ENCODE results near the gene STARD10. TPM values are rescaled to one million over a fixed set of nuclear protein-coding genes. Genes with fewer than 3 reads are reported as not detected.

The STARD10 gene
- total RNA-seq, 2 experiments from 2014 or later, result 10.4 to 12.9 TPM

- BruUV-seq (replicated peaks), result no TSS peak
- peaks cover 55% of the 10 kb centered on the region for H3K36me3 ChIP-seq (ENCODE audit: insufficient read depth, low read length)
- H3K27ac ChIP-seq (ENCODE audit: low read depth, low read length, poor library complexity, severe bottlenecking), result peak overlapping the region; percentile 91
- ChIA-PET CTCF (ENCODE audit: unreplicated experiment) (interaction anchor here (0.5 kb wide), 1 partner anchor 23 kb away, joined by 10 read pairs; the partner anchor contains the start of gene STARD10), POLR2A (interaction anchor here (0.8 to 2.3 kb wide), 4 partner anchors 9 to 360 kb away, joined by 3 to 8 read pairs (median 4); no protein-coding TSS in a partner anchor)
- H3K4me2 ChIP-seq (ENCODE audit: low read length), result peak overlapping the region; percentile 90
- H3K9me3 ChIP-seq (ENCODE audit: low read length), result no peaks in the 10 kb centered on the region
- intact Hi-C loops (cut with micrococcal nuclease; ENCODE audit: unreplicated experiment), result loop anchor here (10.0 kb wide), 1 partner anchor 232 kb away; no protein-coding TSS in a partner anchor
- peak overlapping the region; percentile 84 for H3K4me3 ChIP-seq (ENCODE audit: low read depth, low read length, poor library complexity, severe bottlenecking)
- no peak overlapping the region for H2AFZ ChIP-seq (ENCODE audit: low read length)
- H4K20me1 ChIP-seq (ENCODE audit: insufficient read depth, low read length), result peaks cover 4% of the 10 kb centered on the region; the same call in 1 of the 2 replicates
- H3K79me2 ChIP-seq (ENCODE audit: insufficient read depth, low read depth, low read length), result peaks cover 40% of the 10 kb centered on the region
- peaks cover 28% of the 10 kb centered on the region for H3K4me1 ChIP-seq (ENCODE audit: insufficient read depth, low read length, poor library complexity, severe bottlenecking)
- DNase-seq (ENCODE audit: low spot score), result no peak
- no peaks in the 10 kb centered on the region for H3K9me2 ChIP-seq (ENCODE audit: insufficient read depth, low read length)
- TF ChIP-seq, protein P1, sequence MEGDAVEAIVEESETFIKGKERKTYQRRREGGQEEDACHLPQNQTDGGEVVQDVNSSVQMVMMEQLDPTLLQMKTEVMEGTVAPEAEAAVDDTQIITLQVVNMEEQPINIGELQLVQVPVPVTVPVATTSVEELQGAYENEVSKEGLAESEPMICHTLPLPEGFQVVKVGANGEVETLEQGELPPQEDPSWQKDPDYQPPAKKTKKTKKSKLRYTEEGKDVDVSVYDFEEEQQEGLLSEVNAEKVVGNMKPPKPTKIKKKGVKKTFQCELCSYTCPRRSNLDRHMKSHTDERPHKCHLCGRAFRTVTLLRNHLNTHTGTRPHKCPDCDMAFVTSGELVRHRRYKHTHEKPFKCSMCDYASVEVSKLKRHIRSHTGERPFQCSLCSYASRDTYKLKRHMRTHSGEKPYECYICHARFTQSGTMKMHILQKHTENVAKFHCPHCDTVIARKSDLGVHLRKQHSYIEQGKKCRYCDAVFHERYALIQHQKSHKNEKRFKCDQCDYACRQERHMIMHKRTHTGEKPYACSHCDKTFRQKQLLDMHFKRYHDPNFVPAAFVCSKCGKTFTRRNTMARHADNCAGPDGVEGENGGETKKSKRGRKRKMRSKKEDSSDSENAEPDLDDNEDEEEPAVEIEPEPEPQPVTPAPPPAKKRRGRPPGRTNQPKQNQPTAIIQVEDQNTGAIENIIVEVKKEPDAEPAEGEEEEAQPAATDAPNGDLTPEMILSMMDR (conservative IDR thresholded peaks at IDR 0.05; ENCODE audit: low read length), result no peak
- TF ChIP-seq EZH2phosphoT487 (IDR thresholded peaks at IDR 0.05; ENCODE audit: borderline replicate concordance, low read depth, low read length), result no peak
Measured at GRCh38 chr11:72816404-72816990, 22.6 kb upstream of the STARD10 start.

DNA sequence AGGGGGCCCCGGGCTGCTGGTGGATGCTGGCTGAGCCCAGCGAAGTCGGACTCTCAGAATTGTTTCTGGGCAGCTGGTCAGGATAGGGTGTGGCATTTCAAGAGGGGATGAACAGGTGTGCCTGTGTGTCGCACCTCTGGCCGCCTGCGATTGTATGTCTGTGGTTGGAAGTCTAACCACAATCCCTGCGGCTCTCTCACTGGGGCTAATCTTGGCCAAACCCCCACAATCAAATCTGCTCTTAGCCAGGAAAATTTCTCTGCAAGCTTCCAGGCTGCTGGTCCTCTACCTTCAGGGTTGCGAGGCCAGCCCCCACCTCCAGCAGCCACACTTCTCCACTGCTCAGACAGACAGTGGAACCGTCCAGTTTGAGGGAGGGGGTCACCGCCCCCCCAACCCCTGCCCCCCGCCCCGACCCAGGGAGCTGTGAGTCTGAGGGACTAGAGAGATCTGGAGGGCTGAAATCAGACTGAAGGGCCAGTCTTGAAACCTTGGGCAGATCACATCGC is 21.3 kb upstream of the STARD10 start:
- H3K27ac ChIP-seq (ENCODE audit: low read depth, low read length, poor library complexity, severe bottlenecking), result peak overlapping the region; percentile 91
- DNase-seq (ENCODE audit: low spot score), result no peak
- H3K4me1 ChIP-seq (ENCODE audit: insufficient read depth, low read length, poor library complexity, severe bottlenecking), result peaks cover 27% of the 10 kb centered on the region
- intact Hi-C loops (cut with micrococcal nuclease; ENCODE audit: unreplicated experiment), result loop anchor here (2.0 to 10.0 kb wide), 2 partner anchors 76 to 230 kb away; no protein-coding TSS in a partner anchor
- ChIA-PET CTCF (ENCODE audit: unreplicated experiment) (interaction anchor here (0.6 kb wide), 1 partner anchor 94 kb away, joined by 6 read pairs; no protein-coding TSS in a partner anchor), POLR2A (interaction anchor here (0.5 to 2.3 kb wide), 8 partner anchors 8 to 332 kb away, joined by 3 to 8 read pairs (median 5); partner anchors contain the start of gene STARD10)
- H4K20me1 ChIP-seq (ENCODE audit: insufficient read depth, low read length), result peaks cover 4% of the 10 kb centered on the region; the same call in 1 of the 2 replicates
- H3K79me2 ChIP-seq (ENCODE audit: insufficient read depth, low read depth, low read length), result peaks cover 41% of the 10 kb centered on the region
- H2AFZ ChIP-seq (ENCODE audit: low read length), result peak overlapping the region; percentile 46; the same call in 1 of the 2 replicates
- no peak for TF ChIP-seq EZH2phosphoT487 (IDR thresholded peaks at IDR 0.05; ENCODE audit: borderline replicate concordance, low read depth, low read length)
- TF ChIP-seq, protein P1 (conservative IDR thresholded peaks at IDR 0.05; ENCODE audit: low read length), result no peak
- no TSS peak for BruUV-seq (replicated peaks)
- H3K9me3 ChIP-seq (ENCODE audit: low read length), result no peaks in the 10 kb centered on the region
- peak overlapping the region; percentile 90 for H3K4me2 ChIP-seq (ENCODE audit: low read length)
- H3K4me3 ChIP-seq (ENCODE audit: low read depth, low read length, poor library complexity, severe bottlenecking), result peak overlapping the region; percentile 84
- peaks cover 52% of the 10 kb centered on the region for H3K36me3 ChIP-seq (ENCODE audit: insufficient read depth, low read length)
- H3K9me2 ChIP-seq (ENCODE audit: insufficient read depth, low read length), result no peaks in the 10 kb centered on the region

All from OCI-LY7 (cell line).